CD4-positive, alpha-beta T cell treated with Interleukin-15 for 4 hours (primary cell): ENCODE results near the gene SOHLH2.

Source experiments
- DNase-seq: peaks from one replicate; pipeline ENCODE4 v3.0.0-alpha.2; 2020; ENCODE audit warnings: low spot score

The SOHLH2 gene

GRCh38 chr13:36131222-36131930 is 83.0 kb downstream of the SOHLH2 start, which contains the start of gene DCLK1:
Gene DCLK1 (minus strand): TSS chr13:36131382.
- DNase-seq, result no peak

GRCh38 chr13:36130552-36131221 is 83.7 kb downstream of the SOHLH2 start:
- no peak for DNase-seq

GRCh38 chr13:36130193-36130551 is 84.2 kb downstream of the SOHLH2 start:
- DNase-seq, result no peak

GRCh38 chr13:36129539-36129938 is 84.8 kb downstream of the SOHLH2 start:
- no peak for DNase-seq

DNA sequence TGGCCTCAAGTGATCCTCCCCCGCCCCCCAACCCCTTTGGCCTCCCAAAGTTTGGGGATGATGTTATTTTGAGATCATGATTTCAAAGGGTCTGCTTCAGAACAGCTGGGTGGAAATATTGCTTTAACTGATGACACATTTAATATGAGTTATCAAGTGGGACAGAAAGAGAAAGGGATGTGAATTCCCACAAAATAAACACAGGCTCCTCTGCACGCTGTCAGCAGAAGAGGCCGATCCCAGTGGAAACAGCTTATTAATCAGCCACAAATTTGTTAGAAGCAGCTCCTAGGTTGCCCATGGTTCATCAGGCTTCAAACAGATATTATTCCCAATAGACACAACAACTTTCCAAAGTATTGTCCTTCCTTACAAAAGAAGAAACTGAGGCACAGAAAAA is 87.9 kb downstream of the SOHLH2 start:
- no peak for DNase-seq

DNA sequence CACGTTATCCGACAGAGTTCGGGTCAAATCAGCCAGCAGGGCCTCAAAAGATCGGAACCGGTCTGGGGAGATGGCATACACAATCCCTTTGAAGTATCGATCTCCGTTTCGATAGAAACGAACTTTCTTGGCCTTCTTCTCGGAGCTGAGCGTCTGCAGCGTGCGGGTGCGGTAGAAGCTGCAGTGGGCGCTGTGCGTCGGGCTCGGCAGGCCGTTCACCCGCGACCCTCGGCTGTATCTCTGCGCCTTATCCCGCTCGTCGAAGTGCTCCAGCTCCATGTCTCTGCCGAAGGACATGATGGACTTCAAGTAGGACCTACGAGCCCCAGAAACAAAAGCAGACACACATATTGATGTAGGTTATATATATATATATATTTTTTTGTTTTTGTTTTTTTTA is 88.5 kb downstream of the SOHLH2 start:
- DNase-seq, result no peak

GRCh38 chr13:36124236-36124822 is 90.0 kb downstream of the SOHLH2 start:
- no peak for DNase-seq
